GM12891 (cell line): ENCODE measurements around the gene MYO1F.

ENCODE experiments used
- POLR2A ChIP-seq: IDR thresholded peaks from 2 replicates; pipeline ENCODE4 v1.6.1; 2011; ENCODE audit warnings: low read depth, low read length, control low read depth
- SPI1 ChIP-seq: IDR thresholded peaks from 2 replicates; pipeline ENCODE4 v1.6.1; 2011; ENCODE audit warnings: low read depth, low read length, control low read depth

GRCh38 chr19:8500158-8500557 is 77.1 kb downstream of the MYO1F start:
- TF ChIP-seq SPI1 (no peak), POLR2A (no peak)
